ENCODE results near the gene LYPD6B. TPM values are rescaled to one million over a fixed set of nuclear protein-coding genes. Genes with fewer than 3 reads are reported as not detected.

LYPD6B gene
- total RNA-seq, 2 experiments from 2014 or later: not detected

DNA sequence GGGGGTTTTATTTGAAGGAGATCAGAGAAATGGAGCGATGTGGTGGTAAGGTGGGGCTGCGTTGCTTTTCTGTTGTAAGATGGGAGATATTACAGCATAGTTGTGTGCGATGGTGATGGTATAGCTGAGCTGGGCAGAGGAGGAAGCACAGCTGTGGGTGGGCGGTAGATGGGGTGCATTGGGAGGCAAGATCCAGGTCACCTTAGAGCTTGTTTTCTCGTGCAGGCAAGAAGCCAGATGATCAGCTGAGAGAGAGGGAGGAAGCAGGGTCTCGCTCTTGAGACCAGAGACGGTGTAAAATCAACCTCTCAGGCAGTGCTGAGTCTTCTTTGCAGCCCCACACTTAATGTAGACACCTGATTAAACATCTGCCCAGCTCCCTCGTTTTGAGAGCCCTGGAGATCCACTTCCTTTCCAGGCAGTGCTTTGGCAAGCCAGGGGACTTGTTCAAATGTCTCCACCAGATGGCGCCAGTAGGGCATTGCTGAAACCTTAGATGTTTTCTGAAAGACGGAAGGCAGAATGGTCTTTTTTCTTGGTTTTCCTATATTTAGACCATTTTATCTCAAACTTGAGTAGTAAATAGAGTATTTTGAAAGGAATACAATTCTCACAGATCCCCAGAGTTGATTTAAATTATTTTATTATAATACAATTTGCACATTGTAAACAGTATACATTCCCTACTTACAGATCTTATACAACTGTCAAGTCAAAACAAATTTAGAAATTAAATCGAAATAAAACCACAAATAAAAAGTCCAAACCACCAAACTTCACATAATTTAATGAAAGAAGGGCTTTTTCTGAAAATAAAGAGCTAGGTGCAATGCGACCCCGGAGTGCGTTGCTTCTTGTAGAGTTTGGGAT lies 21.1 kb upstream of the LYPD6B start:
- Mint-ChIP-seq H3K4me1 (ENCODE audit: low read depth) (no peaks in the 10 kb centered on the region), H3K36me3 (ENCODE audit: low read depth) (no peaks in the 10 kb centered on the region), H3K27me3 (peaks cover 1% of the 10 kb centered on the region), H3K9me3 (no peaks in the 10 kb centered on the region), H3K4me3 (no peak overlapping the region), H3K27ac (no peak overlapping the region)
- ChIA-PET POLR2A (no interaction called here), CTCF (interaction anchor here (0.6 to 5.7 kb wide), 62 partner anchors 9 to 1018 kb away, joined by 3 to 66 read pairs (median 4); partner anchors contain the start of gene LYPD6B)
- TF ChIP-seq, protein P1, sequence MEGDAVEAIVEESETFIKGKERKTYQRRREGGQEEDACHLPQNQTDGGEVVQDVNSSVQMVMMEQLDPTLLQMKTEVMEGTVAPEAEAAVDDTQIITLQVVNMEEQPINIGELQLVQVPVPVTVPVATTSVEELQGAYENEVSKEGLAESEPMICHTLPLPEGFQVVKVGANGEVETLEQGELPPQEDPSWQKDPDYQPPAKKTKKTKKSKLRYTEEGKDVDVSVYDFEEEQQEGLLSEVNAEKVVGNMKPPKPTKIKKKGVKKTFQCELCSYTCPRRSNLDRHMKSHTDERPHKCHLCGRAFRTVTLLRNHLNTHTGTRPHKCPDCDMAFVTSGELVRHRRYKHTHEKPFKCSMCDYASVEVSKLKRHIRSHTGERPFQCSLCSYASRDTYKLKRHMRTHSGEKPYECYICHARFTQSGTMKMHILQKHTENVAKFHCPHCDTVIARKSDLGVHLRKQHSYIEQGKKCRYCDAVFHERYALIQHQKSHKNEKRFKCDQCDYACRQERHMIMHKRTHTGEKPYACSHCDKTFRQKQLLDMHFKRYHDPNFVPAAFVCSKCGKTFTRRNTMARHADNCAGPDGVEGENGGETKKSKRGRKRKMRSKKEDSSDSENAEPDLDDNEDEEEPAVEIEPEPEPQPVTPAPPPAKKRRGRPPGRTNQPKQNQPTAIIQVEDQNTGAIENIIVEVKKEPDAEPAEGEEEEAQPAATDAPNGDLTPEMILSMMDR (IDR thresholded peaks at IDR 0.05): peak; percentile 79
- ATAC-seq (peak; percentile 66), DNase-seq (peak; percentile 87)
- intact Hi-C loops (cut with micrococcal nuclease): loop anchor here (1.0 kb wide), 1 partner anchor 544 kb away; no protein-coding TSS in a partner anchor

DNA sequence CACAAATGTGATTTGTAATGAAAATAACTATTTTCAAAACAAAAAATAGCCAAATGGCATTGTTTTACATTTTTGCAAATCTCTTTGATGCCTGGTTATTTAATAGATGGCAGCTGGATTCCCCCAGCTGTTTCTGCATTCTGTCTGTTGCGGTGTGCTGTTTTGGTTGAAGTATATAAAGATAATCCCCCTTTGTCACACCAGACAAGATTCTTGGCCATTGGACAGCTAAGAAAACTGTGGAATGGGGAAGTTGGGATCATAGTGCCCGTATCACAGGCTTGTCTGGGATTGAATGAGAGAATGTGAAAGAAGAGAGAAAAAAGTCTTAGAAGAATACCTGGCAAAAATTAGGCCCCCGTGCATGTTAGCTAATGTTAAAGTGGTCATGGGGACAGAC lies 19.5 kb upstream of the LYPD6B start:
- Mint-ChIP-seq H3K36me3 (ENCODE audit: low read depth) (no peaks in the 10 kb centered on the region), H3K4me1 (ENCODE audit: low read depth) (no peaks in the 10 kb centered on the region), H3K27me3 (peaks cover 1% of the 10 kb centered on the region), H3K27ac (no peak overlapping the region), H3K4me3 (no peak overlapping the region), H3K9me3 (no peaks in the 10 kb centered on the region)
- ATAC-seq (no peak), DNase-seq (no peak)
- TF ChIP-seq, protein P1 (IDR thresholded peaks at IDR 0.05): no peak
- ChIA-PET CTCF (interaction anchor here (0.7 to 4.4 kb wide), 6 partner anchors 13 to 542 kb away, joined by 3 to 29 read pairs (median 5); no protein-coding TSS in a partner anchor), POLR2A (interaction anchor here (1.0 kb wide), 1 partner anchor 407 kb away, joined by 3 read pairs; no protein-coding TSS in a partner anchor)
- intact Hi-C loops (cut with micrococcal nuclease): no loop called here

DNA sequence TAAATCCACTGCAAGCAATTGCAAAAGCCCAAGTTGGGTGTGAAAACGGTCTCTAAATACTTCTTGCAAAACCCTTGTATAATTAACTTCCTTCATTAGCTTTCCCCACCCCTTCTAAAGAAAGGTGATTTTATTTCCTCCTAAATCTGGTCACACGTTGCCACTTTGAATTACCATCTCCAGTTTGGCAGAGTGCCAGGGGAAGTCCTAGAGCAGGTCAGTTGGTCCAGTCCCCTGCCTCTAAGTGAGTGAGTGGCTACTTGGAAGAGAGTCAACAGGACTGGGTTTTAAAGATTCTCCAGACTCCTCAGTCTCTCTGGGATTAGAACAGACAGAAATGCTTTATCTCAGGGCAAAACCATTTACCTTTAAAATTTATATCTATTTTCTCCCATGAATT lies 18.7 kb upstream of the LYPD6B start:
- intact Hi-C loops (cut with micrococcal nuclease): no loop called here
- TF ChIP-seq, protein P1 (IDR thresholded peaks at IDR 0.05): no peak
- Mint-ChIP-seq H3K36me3 (ENCODE audit: low read depth) (no peaks in the 10 kb centered on the region), H3K9me3 (no peaks in the 10 kb centered on the region), H3K27me3 (peaks cover 2% of the 10 kb centered on the region), H3K4me1 (ENCODE audit: low read depth) (no peaks in the 10 kb centered on the region), H3K4me3 (no peak overlapping the region), H3K27ac (no peak overlapping the region)
- ChIA-PET POLR2A (interaction anchor here (1.0 kb wide), 1 partner anchor 406 kb away, joined by 3 read pairs; no protein-coding TSS in a partner anchor), CTCF (interaction anchor here (0.7 to 1.7 kb wide), 3 partner anchors 293 to 541 kb away, joined by 3 to 7 read pairs (median 3); no protein-coding TSS in a partner anchor)
- no peak for ATAC-seq
- no peak for DNase-seq

DNA sequence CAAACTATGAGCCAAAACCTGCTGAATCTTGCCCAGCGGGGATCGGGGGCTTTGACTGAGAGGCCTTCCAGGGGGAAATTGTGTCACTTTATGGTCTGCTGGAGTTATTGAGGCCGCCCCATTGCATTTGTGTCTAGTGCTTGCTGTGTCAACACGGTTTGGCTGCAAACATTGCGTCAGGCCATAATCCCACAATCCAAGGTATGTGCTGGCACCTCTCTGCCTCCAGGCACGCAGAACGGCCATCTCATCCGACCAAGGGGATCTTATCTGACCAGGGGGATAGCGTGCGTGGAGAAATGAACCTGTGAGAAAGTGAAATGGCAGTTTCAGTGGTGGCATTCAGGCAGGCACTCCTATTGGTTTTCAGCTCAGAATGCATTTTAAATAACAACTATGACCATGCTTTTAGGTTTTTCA lies 18.1 kb upstream of the LYPD6B start:
- no peaks in the 10 kb centered on the region for H3K36me3 Mint-ChIP-seq (ENCODE audit: low read depth)
- H3K4me3 Mint-ChIP-seq: no peak overlapping the region

More for the DNA sequence above, 18.1 kb upstream of the LYPD6B start:
- DNase-seq (no peak), ATAC-seq (no peak)
- no peak overlapping the region for H3K27ac Mint-ChIP-seq
- peaks cover 2% of the 10 kb centered on the region for H3K27me3 Mint-ChIP-seq
- no peaks in the 10 kb centered on the region for H3K9me3 Mint-ChIP-seq
- intact Hi-C loops (cut with micrococcal nuclease): no loop called here
- no peaks in the 10 kb centered on the region for H3K4me1 Mint-ChIP-seq (ENCODE audit: low read depth)
- POLR2A ChIA-PET: no interaction called here
- TF ChIP-seq, protein P1 (IDR thresholded peaks at IDR 0.05): no peak
- CTCF ChIA-PET: interaction anchor here (0.6 to 1.0 kb wide), 2 partner anchors 19 to 541 kb away, joined by 3 to 4 read pairs; no protein-coding TSS in a partner anchor

Data from activated CD8-positive, alpha-beta T cell treated with anti-CD3 and anti-CD28 coated beads for 36 hours (primary cell).